GM19463 (cell line): Measurements from ENCODE around the gene REG1B.
"Not testable (repeated sequence)": the region's sequence is repeated elsewhere in the genome, so short reads cannot be mapped to it uniquely, and the experiment has no call there.

Experiments used
- ATAC-seq: cut with Tn5 transposase; IDR thresholded peaks from one replicate; pipeline ENCODE4 v1.9.1; 2021; ENCODE audit warnings: mild to moderate bottlenecking, moderate library complexity; ENCODE audit not compliant: unreplicated experiment

REG1B gene

GRCh38 chr2:79084495-79085135 is 3.2 kb downstream of the REG1B start:
- no peak for ATAC-seq

- ATAC-seq = no peak
Observed at GRCh38 chr2:79083597-79084251, 4.1 kb downstream of the REG1B start.

GRCh38 chr2:79082987-79083386 is 4.8 kb downstream of the REG1B start:
- no peak for ATAC-seq

- ATAC-seq = no peak
Observed at GRCh38 chr2:79071078-79071477, 16.7 kb downstream of the REG1B start.

GRCh38 chr2:79065201-79065600 is 22.6 kb downstream of the REG1B start:
- no peak for ATAC-seq

- ATAC-seq = not testable (repeated sequence)
Observed at GRCh38 chr2:79054769-79055168, 33.0 kb downstream of the REG1B start.

- ATAC-seq = not testable (repeated sequence)
Observed at GRCh38 chr2:79053486-79053885, 34.3 kb downstream of the REG1B start.

GRCh38 chr2:79041032-79041448 is 46.8 kb downstream of the REG1B start:
- no peak for ATAC-seq

- ATAC-seq = no peak
Observed at GRCh38 chr2:79039944-79040343, 47.8 kb downstream of the REG1B start.
